ENCODE results near the gene DCANP1. TPM values are rescaled to one million over a fixed set of nuclear protein-coding genes. Genes with fewer than 3 reads are reported as not detected.

DCANP1 gene
- total and polyA plus RNA-seq, 2 donors (not counting 3 experiments of a cell fraction or from before 2014, with no cell fraction given): not detected

- no peak overlapping the region for H3K27ac ChIP-seq (ENCODE audit: insufficient read depth, low read depth, low read length)
- peaks cover 13% of the 10 kb centered on the region for H3K4me1 ChIP-seq (ENCODE audit: control insufficient read depth, extremely low read depth, insufficient read depth, low read length)
- FAIRE-seq (no peak), DNase-seq (ENCODE audit: low read depth, low spot score) (no peak)
- no peak overlapping the region for H2AFZ ChIP-seq (ENCODE audit: low read depth, low read length)
- ChIA-PET CTCF (interaction anchor here (1.0 to 2.1 kb wide), 4 partner anchors 10 to 153 kb away, joined by 3 to 7 read pairs (median 4); no protein-coding TSS in a partner anchor), POLR2A (no interaction called here)
- no peaks in the 10 kb centered on the region for H3K9me3 ChIP-seq (replicated peaks; ENCODE audit: control insufficient read depth, insufficient read depth, low read length)
- TF ChIP-seq FOS (IDR thresholded peaks at IDR 0.05; ENCODE audit: borderline replicate concordance, insufficient read depth, low read length) (no peak), MYC (IDR thresholded peaks at IDR 0.05; ENCODE audit: low read depth, low read length) (no peak), POLR2A (IDR thresholded peaks at IDR 0.05; ENCODE audit: low read depth, low read length) (no peak), EZH2 (IDR thresholded peaks at IDR 0.05; ENCODE audit: borderline replicate concordance, low read depth, low read length, severe bottlenecking) (no peak), MAX (IDR thresholded peaks at IDR 0.05; ENCODE audit: insufficient read depth, insufficient read length) (no peak), JUN (IDR thresholded peaks at IDR 0.05; ENCODE audit: borderline replicate concordance, insufficient read depth, insufficient read length, low read depth) (no peak), CTCF (IDR thresholded peaks at IDR 0.05; ENCODE audit: extremely low read depth in 1 of 2, insufficient read depth in 1 of 2, low read depth in 1 of 2, low read length in 2 of 2) (no peak), POLR2AphosphoS5 (IDR thresholded peaks at IDR 0.05; ENCODE audit: insufficient read depth, low read depth, low read length) (no peak), GATA2 (IDR thresholded peaks at IDR 0.05; ENCODE audit: insufficient read depth, insufficient read length, low read depth, low read length) (no peak)
- dilution Hi-C loops (cut with MboI; ENCODE audit: extremely low pct_ligation_motif_present, low sequenced_read_pairs) (no loop called here), intact Hi-C loops (cut with micrococcal nuclease) (no loop called here)
- peaks cover 3 to 7% of the 10 kb centered on the region in 2 experiments for H3K27me3 ChIP-seq (ENCODE audit: control insufficient read depth in 2 of 2, insufficient read depth in 2 of 2, low read length in 2 of 2)
- H3K9ac ChIP-seq (replicated peaks; ENCODE audit: extremely low read depth, insufficient read depth, low read length): no peak overlapping the region
- H3K4me2 ChIP-seq (ENCODE audit: insufficient read depth, low read length): no peak overlapping the region
- H3K79me2 ChIP-seq (ENCODE audit: control insufficient read depth, insufficient read depth, low read length): peaks cover 28% of the 10 kb centered on the region
- H3K36me3 ChIP-seq (ENCODE audit: control insufficient read depth in 2 of 2, extremely low read depth in 1 of 2, insufficient read depth in 2 of 2, low read length in 2 of 2): no peaks in the 10 kb centered on the region
- BruUV-seq (replicated peaks): no TSS peak
- no peak overlapping the region for H3K4me3 ChIP-seq (replicated peaks in 1 of 3; ENCODE audit: insufficient read depth in 1 of 3, low read depth in 1 of 3, low read length in 3 of 3)
- peaks cover 2% of the 10 kb centered on the region for H4K20me1 ChIP-seq (replicated peaks; ENCODE audit: control insufficient read depth, extremely low read depth, insufficient read depth, low read length)
- no peaks in the 10 kb centered on the region for H3K9me1 ChIP-seq (replicated peaks; ENCODE audit: control insufficient read depth, extremely low read depth, insufficient read depth, low read length)
Observed at GRCh38 chr5:135400866-135401265, 46.3 kb downstream of the DCANP1 start.

All from endothelial cell of umbilical vein (primary cell).